ENCODE measurements around the gene TICRR. TPM values are rescaled to one million over a fixed set of nuclear protein-coding genes. Genes with fewer than 3 reads are reported as not detected.
"Not testable (repeated sequence)": the region's sequence is repeated elsewhere in the genome, so short reads cannot be mapped to it uniquely, and the experiment has no call there.

TICRR gene
- total RNA-seq (2014; rRNA removed; shearing (Covaris generic)): 6.6 and 12.0 TPM in 2 replicates

DNA sequence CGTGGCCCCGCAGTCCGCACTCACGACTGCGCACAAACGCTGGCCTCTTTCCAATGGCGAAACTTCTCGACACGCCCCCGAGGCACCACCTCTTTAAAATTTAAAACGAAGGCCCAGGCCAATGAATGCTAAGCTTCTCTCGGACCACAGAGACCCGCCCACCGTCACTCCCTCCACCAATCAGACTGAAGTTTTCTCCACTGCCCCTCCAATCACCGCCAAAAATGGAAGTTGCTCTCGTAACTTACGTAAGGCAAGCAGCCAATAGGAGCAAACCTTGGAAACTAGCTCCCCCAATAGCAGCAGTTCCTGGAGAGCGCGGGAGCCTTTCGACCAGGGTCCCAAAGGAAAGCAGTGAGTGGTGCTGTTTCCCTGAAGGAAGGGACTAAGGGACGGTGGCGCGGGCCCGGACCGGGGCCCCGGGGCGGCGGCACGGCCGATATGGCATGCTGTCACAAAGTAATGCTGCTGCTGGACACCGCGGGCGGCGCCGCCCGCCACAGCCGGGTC, at the start of gene TICRR:
Gene TICRR (plus strand): TSS at position 324 of the 510 bp plus-strand sequence. CDS start 118 bp downstream, at position 442.
- peak; percentile 99 for DNase-seq (ENCODE audit: low read depth)

GRCh38 chr15:89526181-89526580, 49.1 kb upstream of the TICRR start:
- no peak for DNase-seq (ENCODE audit: low read depth)

DNA sequence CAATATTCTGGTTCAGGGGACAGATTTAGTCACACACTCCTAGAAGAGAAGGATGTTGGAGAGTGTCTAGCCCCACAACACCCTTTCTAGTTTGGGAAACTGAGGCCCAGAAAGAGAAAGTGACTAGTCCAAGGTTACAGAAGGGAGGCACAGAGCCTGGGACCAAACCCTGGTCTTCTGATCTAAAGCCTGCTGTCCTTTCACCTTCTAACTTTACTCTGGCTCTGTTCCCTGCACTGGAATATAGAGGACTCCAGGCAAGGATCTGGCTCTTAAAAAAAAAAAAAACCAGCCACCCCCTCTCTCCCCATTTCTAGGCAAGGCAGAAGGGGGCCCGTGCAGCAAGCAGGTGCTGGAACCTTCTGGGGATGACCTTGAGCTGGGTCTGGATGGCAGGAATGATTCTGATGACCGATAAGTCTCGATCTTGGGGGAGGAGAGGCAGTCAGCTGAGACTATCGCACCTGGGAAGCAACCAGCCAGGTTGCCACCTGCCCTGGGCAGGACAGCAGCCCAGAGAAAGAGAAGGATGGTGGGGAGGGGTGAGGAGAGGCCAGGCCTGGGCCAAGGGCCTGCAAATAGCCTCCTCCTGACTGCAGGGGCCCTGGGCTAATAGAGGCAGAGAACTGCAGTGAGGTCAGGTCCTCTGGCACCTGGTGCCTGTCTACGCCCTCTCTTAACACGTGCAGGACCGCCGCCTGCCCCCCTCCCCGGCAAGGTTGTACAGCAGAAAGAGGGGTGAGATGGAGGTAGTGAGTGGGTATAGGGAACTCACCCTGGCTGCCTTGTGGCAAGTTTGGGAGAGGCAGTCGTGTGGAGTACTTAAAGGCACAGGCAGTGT, 48.4 kb upstream of the TICRR start:
- no peak for DNase-seq (ENCODE audit: low read depth)

DNA sequence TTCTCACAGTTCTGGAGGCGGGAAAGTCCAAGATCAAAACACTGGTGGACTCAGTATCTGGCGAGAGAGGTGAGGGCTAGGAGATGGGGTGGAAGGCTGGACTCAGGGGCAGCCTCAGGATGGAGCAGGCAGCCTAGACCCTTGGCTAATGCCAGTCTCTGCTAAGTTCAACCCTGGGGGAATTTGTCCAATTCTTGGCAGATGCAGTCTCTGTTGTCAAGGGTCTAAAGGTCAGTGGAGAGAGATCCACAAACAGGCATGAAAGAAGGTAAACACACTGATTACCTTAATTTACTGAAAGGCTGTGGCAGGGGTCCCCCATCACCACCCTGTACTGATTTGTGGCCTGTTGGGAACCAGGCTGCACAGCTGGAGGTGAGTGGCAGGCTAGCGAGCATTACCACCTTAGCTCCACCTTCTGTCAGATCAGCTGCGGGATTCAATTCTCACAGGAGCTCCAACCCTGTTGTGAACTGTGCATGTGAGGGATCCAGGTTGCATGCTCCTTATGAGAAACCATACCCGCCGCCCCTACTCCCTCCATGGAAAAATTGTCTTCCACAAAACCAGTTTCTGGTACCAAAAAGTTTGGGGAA, 46.4 kb upstream of the TICRR start:
- no peak for DNase-seq (ENCODE audit: low read depth)

GRCh38 chr15:89530976-89531375, 44.3 kb upstream of the TICRR start:
- no peak for DNase-seq (ENCODE audit: low read depth)

GRCh38 chr15:89531796-89532537, 43.3 kb upstream of the TICRR start:
- DNase-seq (ENCODE audit: low read depth): peak; percentile 46

DNA sequence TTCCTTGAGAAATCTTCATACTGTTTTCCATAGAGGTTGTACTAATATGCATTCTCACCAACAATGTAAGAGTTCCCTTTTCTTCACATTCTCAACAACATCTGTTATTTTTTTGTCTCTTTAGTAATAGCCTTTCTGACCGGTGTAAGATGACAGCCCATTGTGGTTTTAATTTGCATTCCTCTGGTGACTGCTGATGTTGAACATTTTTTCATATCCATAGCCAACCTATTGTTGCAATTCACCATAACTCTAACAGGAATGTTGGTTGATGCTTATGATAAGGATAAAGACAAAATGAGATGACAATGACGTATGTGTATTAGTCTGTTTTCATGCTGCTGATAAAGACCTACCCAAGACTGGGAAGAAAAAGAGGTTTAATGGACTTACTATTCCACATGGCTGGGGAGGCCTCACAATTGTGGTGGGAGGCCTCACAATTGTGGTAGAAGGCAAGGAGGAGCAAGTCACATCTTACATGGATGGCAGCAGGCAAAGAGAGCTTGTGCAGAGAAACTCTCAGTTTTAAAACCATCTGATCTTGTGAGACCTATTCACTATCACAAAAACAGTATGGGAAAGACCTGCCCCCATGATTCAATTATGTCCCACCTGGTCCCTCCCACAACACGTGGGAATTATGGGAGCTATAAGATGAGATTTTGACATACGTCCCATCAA, 41.3 kb upstream of the TICRR start:
- peak; percentile 52 for DNase-seq (ENCODE audit: low read depth)

DNA sequence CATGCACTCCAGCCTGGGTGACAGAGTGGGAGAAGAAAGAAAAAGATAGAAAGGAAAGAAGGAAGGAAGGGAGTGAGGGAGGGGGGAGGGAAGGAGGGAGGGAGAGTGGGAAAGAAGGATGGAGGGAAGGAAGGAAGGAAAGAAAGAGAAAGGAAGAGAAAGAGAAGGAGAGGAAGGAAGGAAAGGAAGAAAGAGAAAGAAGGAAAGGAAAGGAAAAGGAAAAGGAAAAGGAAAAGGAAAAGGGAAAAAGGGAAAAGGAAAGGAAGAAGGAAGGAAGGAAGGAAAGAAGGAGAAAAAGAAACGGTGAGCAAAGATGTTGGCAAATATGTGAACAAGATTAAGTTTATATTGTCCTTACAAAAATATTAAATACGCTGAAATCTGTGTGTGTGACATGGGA, 36.2 kb upstream of the TICRR start:
- DNase-seq (ENCODE audit: low read depth): no peak

DNA sequence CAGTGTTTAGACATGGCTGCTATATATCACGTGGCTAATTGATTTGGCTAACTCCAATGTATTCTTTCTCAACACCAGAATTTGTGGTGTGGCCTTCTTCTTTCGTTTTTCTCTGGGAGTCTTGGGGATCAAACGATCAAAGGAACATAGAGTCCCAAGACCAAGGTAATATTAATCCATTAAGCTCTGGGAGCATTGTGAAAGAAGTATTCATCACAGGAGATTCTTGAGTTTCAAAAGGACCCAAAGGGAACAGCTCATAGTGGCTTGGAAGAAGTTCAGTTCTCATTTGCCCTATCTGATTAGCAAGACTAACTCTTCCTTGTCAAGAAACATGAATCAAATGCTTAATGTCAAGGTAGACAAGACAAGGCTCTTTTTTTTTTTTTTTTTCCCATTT, 32.9 kb upstream of the TICRR start:
- DNase-seq (ENCODE audit: low read depth): no peak

DNA sequence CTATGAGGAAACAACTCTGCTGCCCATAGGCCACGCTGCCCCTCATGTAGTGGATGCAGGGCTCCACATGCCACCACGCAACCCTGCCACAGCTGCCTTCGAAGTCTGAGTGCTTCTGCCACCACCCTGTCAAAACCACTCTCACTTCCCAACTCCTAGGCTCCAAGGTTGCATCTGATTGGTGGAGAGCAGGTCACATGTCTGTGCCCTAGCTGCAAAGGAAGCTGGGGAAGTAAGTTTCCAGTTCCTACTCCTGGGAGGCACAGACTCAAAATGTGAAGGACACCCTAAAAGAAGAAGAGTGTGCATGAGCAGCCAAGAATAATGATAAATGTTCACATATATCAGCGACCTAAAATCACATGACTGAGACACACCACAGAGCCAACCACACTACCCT, 31.9 kb upstream of the TICRR start:
- DNase-seq (ENCODE audit: low read depth): no peak

DNA sequence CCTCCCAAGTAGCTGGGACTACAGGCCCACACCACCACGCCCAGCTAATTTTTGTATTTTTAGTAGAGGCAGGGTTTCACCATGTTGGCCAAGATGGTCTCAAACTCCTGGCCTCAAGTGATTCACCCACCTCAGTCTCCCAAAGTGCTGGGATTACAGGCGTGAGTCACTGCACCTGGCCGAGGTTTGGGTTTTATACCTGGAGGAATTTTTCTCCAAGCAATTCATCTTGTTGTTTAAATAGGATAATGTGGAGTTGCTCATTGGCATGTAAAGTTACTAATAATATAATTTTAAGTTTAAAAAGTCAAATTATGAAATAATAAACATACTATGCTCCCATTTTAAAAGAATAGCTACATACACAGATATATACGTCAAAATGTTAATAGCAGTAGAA, 26.1 kb upstream of the TICRR start:
- DNase-seq (ENCODE audit: low read depth): not testable (repeated sequence)

DNA sequence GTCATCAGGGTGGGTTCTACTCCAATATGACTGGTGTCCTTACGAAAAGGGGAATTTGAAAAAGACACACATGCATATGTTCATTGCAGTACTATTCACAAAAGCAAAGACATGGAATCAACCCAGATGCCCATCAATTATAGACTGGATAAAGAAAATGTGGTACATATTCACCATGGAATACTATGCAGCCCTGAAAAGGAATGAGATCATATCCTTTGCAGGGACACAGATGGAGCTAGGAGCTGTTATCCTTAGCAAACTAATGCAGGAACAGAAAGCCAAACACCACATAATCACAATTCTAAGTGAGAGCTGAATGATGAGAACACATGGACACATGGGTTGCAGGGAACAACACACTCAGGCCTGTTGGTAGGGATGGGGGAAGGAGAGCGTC, 24.8 kb upstream of the TICRR start:
- no peak for DNase-seq (ENCODE audit: low read depth)

DNA sequence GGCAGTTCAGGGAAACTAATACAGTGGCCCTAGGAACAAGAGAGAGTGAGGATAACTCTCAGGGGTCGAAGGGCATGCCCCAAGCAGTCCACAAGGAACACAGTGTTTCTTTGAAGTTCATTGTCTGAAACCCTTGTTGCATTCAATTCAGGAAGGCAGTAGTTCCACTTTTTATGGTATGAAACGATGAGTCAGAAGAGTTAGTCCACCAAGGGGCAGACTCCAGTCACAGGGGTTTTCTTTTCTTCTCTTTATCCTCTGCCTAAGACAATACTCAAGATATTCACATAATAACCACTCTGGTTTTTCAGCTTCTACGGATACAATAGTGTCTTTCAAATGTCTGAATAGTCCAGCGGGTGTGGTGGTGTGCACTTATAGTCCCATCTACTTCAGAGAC, 23.7 kb upstream of the TICRR start:
- DNase-seq (ENCODE audit: low read depth): peak; percentile 15

GRCh38 chr15:89553632-89554031, 21.6 kb upstream of the TICRR start:
- DNase-seq (ENCODE audit: low read depth): no peak

- no peak for DNase-seq (ENCODE audit: low read depth)
Measured at GRCh38 chr15:89554247-89554646, 21.0 kb upstream of the TICRR start.

DNA sequence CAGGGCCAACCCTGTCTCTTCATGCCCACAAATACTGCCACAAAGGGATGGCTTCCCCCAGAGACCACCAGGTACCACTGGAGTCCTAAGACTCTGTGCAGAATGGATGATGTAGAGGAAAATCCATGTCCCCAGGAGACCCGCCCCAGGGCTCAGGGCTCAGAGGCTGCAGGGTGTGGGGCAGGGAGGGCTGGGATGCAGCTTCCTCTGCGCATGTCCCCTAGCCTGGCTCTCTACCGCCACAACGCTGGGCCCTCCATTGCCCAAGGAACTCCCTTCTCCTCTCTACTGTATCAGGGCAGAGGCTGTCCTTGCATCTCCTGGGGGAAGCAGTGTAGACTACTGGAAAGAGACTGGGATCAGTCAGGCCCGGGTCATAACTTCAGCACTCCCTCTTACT, 19.5 kb upstream of the TICRR start:
- DNase-seq (ENCODE audit: low read depth): no peak

GRCh38 chr15:89556413-89557262, 18.6 kb upstream of the TICRR start:
- peak; percentile 71 for DNase-seq (ENCODE audit: low read depth)

DNA sequence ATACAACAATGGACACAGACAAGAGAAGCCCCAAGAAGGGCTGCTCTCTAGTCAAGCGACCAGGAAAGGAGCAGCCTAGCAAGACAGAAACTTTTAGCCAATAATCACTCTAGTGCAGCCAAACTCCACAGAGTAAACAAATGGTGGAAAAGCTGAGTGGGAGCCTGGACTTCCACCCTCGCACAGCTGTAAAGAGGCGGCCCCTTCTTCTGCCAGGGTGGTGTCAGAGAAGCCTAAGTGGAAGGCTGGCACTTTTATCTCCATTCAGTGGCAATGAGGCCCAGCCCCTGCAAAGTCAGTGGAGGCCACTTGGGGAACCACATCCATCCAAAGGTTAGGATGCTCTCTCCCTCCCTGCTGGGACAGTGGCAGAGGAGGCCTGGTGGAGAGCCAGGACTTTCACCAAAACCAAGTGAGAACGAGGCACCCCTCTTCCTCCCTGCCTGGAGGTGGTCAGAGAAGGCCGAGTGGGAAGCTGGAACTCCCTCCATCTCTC, 15.5 kb upstream of the TICRR start:
- no peak for DNase-seq (ENCODE audit: low read depth)

DNA sequence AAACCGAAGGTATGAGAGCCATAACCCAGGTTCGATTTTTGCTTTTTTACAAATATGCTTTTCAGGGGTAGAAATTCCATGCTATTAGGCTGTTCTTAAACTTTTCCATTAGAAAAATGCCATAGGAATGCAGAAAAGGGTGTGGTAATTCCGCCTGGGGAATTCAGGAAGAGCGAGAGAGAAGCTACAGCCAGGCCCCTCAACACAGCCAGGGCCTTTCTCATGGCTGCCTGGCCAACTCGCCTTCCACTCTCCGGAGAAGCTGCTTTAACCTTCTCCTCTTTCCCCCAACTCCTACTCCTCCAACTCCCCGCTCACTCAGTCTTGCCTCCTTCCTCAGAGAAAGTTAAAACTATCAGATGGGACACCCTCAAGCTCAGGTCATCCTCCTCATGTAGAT, 9.1 kb upstream of the TICRR start:
- no peak for DNase-seq (ENCODE audit: low read depth)

GRCh38 chr15:89566621-89567294, 8.5 kb upstream of the TICRR start:
- no peak for DNase-seq (ENCODE audit: low read depth)

Measured in M059J (cell line).